ENCODE results near the gene MICAL2.

MICAL2 gene

GRCh38 chr11:12188548-12189317 is 78.3 kb downstream of the MICAL2 start:
- TF ChIP-seq TEAD4 (IDR thresholded peaks at IDR 0.05): no peak
- no peak for TF ChIP-seq EP300 (IDR thresholded peaks at IDR 0.05; ENCODE audit: borderline replicate concordance)

GRCh38 chr11:12189543-12190235 is 79.3 kb downstream of the MICAL2 start:
- TF ChIP-seq RAD21 (IDR thresholded peaks at IDR 0.05; ENCODE audit: low read depth): no peak
- TF ChIP-seq MAX (IDR thresholded peaks at IDR 0.05): no peak
- TF ChIP-seq EP300 (IDR thresholded peaks at IDR 0.05; ENCODE audit: borderline replicate concordance): no peak
- TF ChIP-seq FOXM1 (IDR thresholded peaks at IDR 0.05; ENCODE audit: borderline replicate concordance, low read depth): no peak

GRCh38 chr11:12190511-12190910 is 80.1 kb downstream of the MICAL2 start:
- no peak for TF ChIP-seq FOXM1 (IDR thresholded peaks at IDR 0.05; ENCODE audit: borderline replicate concordance, low read depth)
- TF ChIP-seq ZBTB7A (IDR thresholded peaks at IDR 0.05; ENCODE audit: low read depth): no peak
- TF ChIP-seq EP300 (IDR thresholded peaks at IDR 0.05; ENCODE audit: borderline replicate concordance): no peak
- no peak for TF ChIP-seq CEBPB (IDR thresholded peaks at IDR 0.05)
- TF ChIP-seq YY1 (IDR thresholded peaks at IDR 0.05; ENCODE audit: low read depth): no peak
- TF ChIP-seq CREB1 (IDR thresholded peaks at IDR 0.05; ENCODE audit: low read depth): no peak
- no peak for TF ChIP-seq RAD21 (IDR thresholded peaks at IDR 0.05; ENCODE audit: low read depth)
- TF ChIP-seq MAX (IDR thresholded peaks at IDR 0.05): no peak
- TF ChIP-seq TCF12 (IDR thresholded peaks at IDR 0.05; ENCODE audit: low read depth): no peak

- no peak for TF ChIP-seq REST (IDR thresholded peaks at IDR 0.05; ENCODE audit: low read depth)
- no peak for TF ChIP-seq TCF12 (IDR thresholded peaks at IDR 0.05; ENCODE audit: low read depth)
- TF ChIP-seq FOXM1 (IDR thresholded peaks at IDR 0.05; ENCODE audit: borderline replicate concordance, low read depth): no peak
- TF ChIP-seq USF1 (IDR thresholded peaks at IDR 0.05): no peak
- TF ChIP-seq CEBPB (IDR thresholded peaks at IDR 0.05): no peak
- no peak for TF ChIP-seq EGR1 (IDR thresholded peaks at IDR 0.05)
- no peak for TF ChIP-seq MAX (IDR thresholded peaks at IDR 0.05)
- no peak for TF ChIP-seq ZBTB7A (IDR thresholded peaks at IDR 0.05; ENCODE audit: low read depth)
- TF ChIP-seq YY1 (IDR thresholded peaks at IDR 0.05; ENCODE audit: low read depth): no peak
- TF ChIP-seq RAD21 (IDR thresholded peaks at IDR 0.05; ENCODE audit: low read depth): no peak
- no peak for TF ChIP-seq EP300 (IDR thresholded peaks at IDR 0.05; ENCODE audit: borderline replicate concordance)
- no peak for TF ChIP-seq CREB1 (IDR thresholded peaks at IDR 0.05; ENCODE audit: low read depth)
- TF ChIP-seq TEAD4 (IDR thresholded peaks at IDR 0.05): no peak
- TF ChIP-seq NFIC (IDR thresholded peaks at IDR 0.05): no peak
- no peak for TF ChIP-seq TAF1 (IDR thresholded peaks at IDR 0.05; ENCODE audit: low read depth)
These were observed 82.6 kb downstream of the MICAL2 start for GRCh38 chr11:12192794-12193514.

- TF ChIP-seq ZBTB7A (IDR thresholded peaks at IDR 0.05; ENCODE audit: low read depth) (no peak), EGR1 (IDR thresholded peaks at IDR 0.05) (no peak), NFIC (IDR thresholded peaks at IDR 0.05) (no peak), YY1 (IDR thresholded peaks at IDR 0.05; ENCODE audit: low read depth) (no peak), TCF12 (IDR thresholded peaks at IDR 0.05; ENCODE audit: low read depth) (no peak), CEBPB (IDR thresholded peaks at IDR 0.05) (no peak), CREB1 (IDR thresholded peaks at IDR 0.05; ENCODE audit: low read depth) (no peak), TAF1 (IDR thresholded peaks at IDR 0.05; ENCODE audit: low read depth) (no peak)
These were observed 83.3 kb downstream of the MICAL2 start for GRCh38 chr11:12193515-12194336.

- TF ChIP-seq FOXM1 (IDR thresholded peaks at IDR 0.05; ENCODE audit: borderline replicate concordance, low read depth): no peak
- no peak for TF ChIP-seq EP300 (IDR thresholded peaks at IDR 0.05; ENCODE audit: borderline replicate concordance)
- no peak for TF ChIP-seq CEBPB (IDR thresholded peaks at IDR 0.05)
- no peak for TF ChIP-seq RAD21 (IDR thresholded peaks at IDR 0.05; ENCODE audit: low read depth)
- no peak for TF ChIP-seq NFIC (IDR thresholded peaks at IDR 0.05)
- TF ChIP-seq TAF1 (IDR thresholded peaks at IDR 0.05; ENCODE audit: low read depth): no peak
- no peak for TF ChIP-seq TCF12 (IDR thresholded peaks at IDR 0.05; ENCODE audit: low read depth)
- no peak for TF ChIP-seq YY1 (IDR thresholded peaks at IDR 0.05; ENCODE audit: low read depth)
- TF ChIP-seq USF1 (IDR thresholded peaks at IDR 0.05): no peak
- no peak for TF ChIP-seq REST (IDR thresholded peaks at IDR 0.05; ENCODE audit: low read depth)
- no peak for TF ChIP-seq ZBTB7A (IDR thresholded peaks at IDR 0.05; ENCODE audit: low read depth)
- no peak for TF ChIP-seq TEAD4 (IDR thresholded peaks at IDR 0.05)
These were observed 85.4 kb downstream of the MICAL2 start for GRCh38 chr11:12195768-12196167.

Measured in Ishikawa (cell line).